ENCODE measurements around the gene HBEGF. TPM values are rescaled to one million over a fixed set of nuclear protein-coding genes. Genes with fewer than 3 reads are reported as not detected.

The HBEGF gene
- total and polyA plus RNA-seq, 2 experiments from 2014 or later = 4.9 to 9.5 TPM

GRCh38 chr5:140321796-140322195 lies 24.6 kb downstream of the HBEGF start:
- Histone ChIP-seq H3K4me1 (ENCODE audit: insufficient read depth) (peaks cover 50% of the 10 kb centered on the region), H3K27me3 (replicated peaks; ENCODE audit: insufficient read depth) (no peaks in the 10 kb centered on the region), H3K27ac (no peak overlapping the region), H3K4me2 (ENCODE audit: unreplicated experiment) (no peak overlapping the region), H3F3A (ENCODE audit: insufficient read depth) (peaks cover 28% of the 10 kb centered on the region), H3K36me3 (ENCODE audit: low read depth) (no peaks in the 10 kb centered on the region), H3K79me2 (ENCODE audit: insufficient read depth) (no peaks in the 10 kb centered on the region), H3K9me3 (ENCODE audit: low read depth) (no peaks in the 10 kb centered on the region), H2AFZ (no peak overlapping the region), H3K9me2 (ENCODE audit: insufficient read depth) (no peaks in the 10 kb centered on the region), H4K20me1 (ENCODE audit: insufficient read depth) (no peaks in the 10 kb centered on the region), H3K4me3 (no peak overlapping the region), H3K9ac (no peak overlapping the region)
- DNase-seq = no peak
- TF ChIP-seq EZH2phosphoT487 (IDR thresholded peaks at IDR 0.05; ENCODE audit: insufficient read depth, low read depth) = no peak
- no peak for TF ChIP-seq EZH2 (IDR thresholded peaks at IDR 0.05; ENCODE audit: insufficient read depth, poor library complexity, severe bottlenecking)
- WGBS, 2 experiments (ENCODE audit: low coverage in 1 of 2, low lambda C conversion rate in 2 of 2, missing lambda C conversion rate in 2 of 2) = 96% methylated on average over 2 of the region's 2 CpGs
- in situ Hi-C loops (cut with MboI) = no loop called here

- no peak overlapping the region for H3K4me3 ChIP-seq
- peaks cover 28% of the 10 kb centered on the region for H3F3A ChIP-seq (ENCODE audit: insufficient read depth)
- H3K27ac ChIP-seq = no peak overlapping the region
- H3K9ac ChIP-seq = no peak overlapping the region
- 100% methylated on average over 1 of the region's 1 CpG for WGBS, 2 experiments (ENCODE audit: low coverage in 1 of 2, low lambda C conversion rate in 2 of 2, missing lambda C conversion rate in 2 of 2)
- H3K4me2 ChIP-seq (ENCODE audit: unreplicated experiment) = no peak overlapping the region
- H3K4me1 ChIP-seq (ENCODE audit: insufficient read depth) = peaks cover 41% of the 10 kb centered on the region
- TF ChIP-seq EZH2 (IDR thresholded peaks at IDR 0.05; ENCODE audit: insufficient read depth, poor library complexity, severe bottlenecking) = no peak
- no peak for TF ChIP-seq EZH2phosphoT487 (IDR thresholded peaks at IDR 0.05; ENCODE audit: insufficient read depth, low read depth)
- in situ Hi-C loops (cut with MboI) = no loop called here
- H3K9me2 ChIP-seq (ENCODE audit: insufficient read depth) = no peaks in the 10 kb centered on the region
- H3K9me3 ChIP-seq (ENCODE audit: low read depth) = no peaks in the 10 kb centered on the region
- no peaks in the 10 kb centered on the region for H3K27me3 ChIP-seq (replicated peaks; ENCODE audit: insufficient read depth)
- H4K20me1 ChIP-seq (ENCODE audit: insufficient read depth) = no peaks in the 10 kb centered on the region
- H3K36me3 ChIP-seq (ENCODE audit: low read depth) = no peaks in the 10 kb centered on the region
- H3K79me2 ChIP-seq (ENCODE audit: insufficient read depth) = no peaks in the 10 kb centered on the region
- DNase-seq = no peak
- H2AFZ ChIP-seq = no peak overlapping the region
These were observed 26.6 kb downstream of the HBEGF start for GRCh38 chr5:140319833-140320232.

- in situ Hi-C loops (cut with MboI) = no loop called here
- no peaks in the 10 kb centered on the region for H3K9me3 ChIP-seq (ENCODE audit: low read depth)
- 95 to 96% methylated on average over 4 of the region's 4 CpGs for WGBS, 2 experiments (ENCODE audit: low coverage in 1 of 2, low lambda C conversion rate in 2 of 2, missing lambda C conversion rate in 2 of 2)
- H3K4me1 ChIP-seq (ENCODE audit: insufficient read depth) = peaks cover 31% of the 10 kb centered on the region
- no peak overlapping the region for H2AFZ ChIP-seq
- DNase-seq = no peak
- no peaks in the 10 kb centered on the region for H3K27me3 ChIP-seq (replicated peaks; ENCODE audit: insufficient read depth)
- TF ChIP-seq EZH2 (IDR thresholded peaks at IDR 0.05; ENCODE audit: insufficient read depth, poor library complexity, severe bottlenecking) (no peak), EZH2phosphoT487 (IDR thresholded peaks at IDR 0.05; ENCODE audit: insufficient read depth, low read depth) (no peak)
- no peaks in the 10 kb centered on the region for H3K79me2 ChIP-seq (ENCODE audit: insufficient read depth)
- no peak overlapping the region for H3K4me2 ChIP-seq (ENCODE audit: unreplicated experiment)
- H3K9ac ChIP-seq = no peak overlapping the region
- no peaks in the 10 kb centered on the region for H4K20me1 ChIP-seq (ENCODE audit: insufficient read depth)
- no peak overlapping the region for H3K4me3 ChIP-seq
- H3K27ac ChIP-seq = no peak overlapping the region
- no peaks in the 10 kb centered on the region for H3K9me2 ChIP-seq (ENCODE audit: insufficient read depth)
- no peaks in the 10 kb centered on the region for H3K36me3 ChIP-seq (ENCODE audit: low read depth)
- peaks cover 18% of the 10 kb centered on the region for H3F3A ChIP-seq (ENCODE audit: insufficient read depth)
These were observed 27.6 kb downstream of the HBEGF start for GRCh38 chr5:140318792-140319191.

GRCh38 chr5:140317859-140318258 lies 28.5 kb downstream of the HBEGF start:
- Histone ChIP-seq H3K9me2 (ENCODE audit: insufficient read depth) (no peaks in the 10 kb centered on the region), H2AFZ (peak overlapping the region; percentile 59), H3K4me3 (no peak overlapping the region), H3K79me2 (ENCODE audit: insufficient read depth) (no peaks in the 10 kb centered on the region), H3K36me3 (ENCODE audit: low read depth) (no peaks in the 10 kb centered on the region), H3K4me1 (ENCODE audit: insufficient read depth) (peaks cover 24% of the 10 kb centered on the region), H3K4me2 (ENCODE audit: unreplicated experiment) (peak overlapping the region; percentile 46), H4K20me1 (ENCODE audit: insufficient read depth) (no peaks in the 10 kb centered on the region), H3K27me3 (replicated peaks; ENCODE audit: insufficient read depth) (no peaks in the 10 kb centered on the region), H3F3A (ENCODE audit: insufficient read depth) (peaks cover 15% of the 10 kb centered on the region; the same call in 1 of the 2 replicates), H3K27ac (peak overlapping the region; percentile 50), H3K9me3 (ENCODE audit: low read depth) (no peaks in the 10 kb centered on the region), H3K9ac (peak overlapping the region; percentile 32; the same call in 1 of the 2 replicates)
- WGBS, 2 experiments (ENCODE audit: low coverage in 1 of 2, low lambda C conversion rate in 2 of 2, missing lambda C conversion rate in 2 of 2) = 46 to 58% methylated on average over 5 of the region's 5 CpGs
- in situ Hi-C loops (cut with MboI) = no loop called here
- peak; percentile 87 for DNase-seq
- TF ChIP-seq EZH2phosphoT487 (IDR thresholded peaks at IDR 0.05; ENCODE audit: insufficient read depth, low read depth) = no peak

GRCh38 chr5:140312791-140313189 lies 33.6 kb downstream of the HBEGF start:
- peak overlapping the region; percentile 64 for H3K4me2 ChIP-seq (ENCODE audit: unreplicated experiment)
- H3F3A ChIP-seq (ENCODE audit: insufficient read depth) = peaks cover 40% of the 10 kb centered on the region
- H3K27ac ChIP-seq = peak overlapping the region; percentile 88
- no peaks in the 10 kb centered on the region for H3K36me3 ChIP-seq (ENCODE audit: low read depth)
- H3K27me3 ChIP-seq (replicated peaks; ENCODE audit: insufficient read depth) = no peaks in the 10 kb centered on the region
- 82 to 86% methylated on average over 7 of the region's 7 CpGs for WGBS, 2 experiments (ENCODE audit: low coverage in 1 of 2, low lambda C conversion rate in 2 of 2, missing lambda C conversion rate in 2 of 2)
- no peak overlapping the region for H2AFZ ChIP-seq
- H4K20me1 ChIP-seq (ENCODE audit: insufficient read depth) = no peaks in the 10 kb centered on the region
- no peaks in the 10 kb centered on the region for H3K9me3 ChIP-seq (ENCODE audit: low read depth)
- peak overlapping the region; percentile 63 for H3K9ac ChIP-seq
- in situ Hi-C loops (cut with MboI) = no loop called here
- no peak for DNase-seq
- no peaks in the 10 kb centered on the region for H3K79me2 ChIP-seq (ENCODE audit: insufficient read depth)
- H3K9me2 ChIP-seq (ENCODE audit: insufficient read depth) = no peaks in the 10 kb centered on the region
- no peak overlapping the region for H3K4me3 ChIP-seq
- H3K4me1 ChIP-seq (ENCODE audit: insufficient read depth) = peaks cover 34% of the 10 kb centered on the region
- TF ChIP-seq EZH2phosphoT487 (IDR thresholded peaks at IDR 0.05; ENCODE audit: insufficient read depth, low read depth) (no peak), EZH2 (IDR thresholded peaks at IDR 0.05; ENCODE audit: insufficient read depth, poor library complexity, severe bottlenecking) (no peak)

Data from GM23248 (cell line).